K562 (cell line): Measurements from ENCODE around the gene OLFML2A. TPM values are rescaled to one million over a fixed set of nuclear protein-coding genes. Genes with fewer than 3 reads are reported as not detected.

Experiments used
- CCAR2 ChIP-seq: fragments of 200-400 bp; formaldehyde crosslinking; IDR thresholded peaks from 2 replicates; pipeline ENCODE4 v1.6.1; 2017; ENCODE audit warnings: mild to moderate bottlenecking, low read depth, low read length
- HDAC1 ChIP-seq, 2 experiments: fragments of 450-650 bp; IDR thresholded peaks; 2 replicates each; pipeline ENCODE4 v1.6.1; 2016 to 2017; ENCODE audit warnings: inconsistent platforms in 1 of 2, mild to moderate bottlenecking in 1 of 2, moderate library complexity in 1 of 2
- HNRNPL ChIP-seq: fragments of 200-400 bp; formaldehyde crosslinking; IDR thresholded peaks from 2 replicates; pipeline ENCODE4 v1.6.1; 2017; ENCODE audit warnings: low read depth, mild to moderate bottlenecking, low read length
- ILK ChIP-seq: fragments of 450-650 bp; IDR thresholded peaks from 2 replicates; pipeline ENCODE4 v1.6.1; 2016; ENCODE audit warnings: missing genetic modification characterization, low read depth, mild to moderate bottlenecking, missing compliant biosample characterization, moderate library complexity, borderline replicate concordance
- IRF2 ChIP-seq: sonication (generic); formaldehyde crosslinking; IDR thresholded peaks from 2 replicates; pipeline ENCODE4 v1.8.1; 2022; ENCODE audit warnings: mild to moderate bottlenecking, missing genetic modification reagents
- JUNB ChIP-seq: fragments of 450-650 bp; formaldehyde crosslinking; conservative IDR thresholded peaks from 2 replicates; pipeline ENCODE4 v1.4.0; 2020; ENCODE audit warnings: mild to moderate bottlenecking
- POLR2H ChIP-seq: IDR thresholded peaks from 2 replicates; pipeline ENCODE4 v1.6.1; 2016; ENCODE audit warnings: missing genetic modification characterization, low read depth, mild to moderate bottlenecking, control low read depth, missing compliant biosample characterization, moderate library complexity
- RBM17 ChIP-seq: fragments of 200-400 bp; formaldehyde crosslinking; IDR thresholded peaks from 2 replicates; pipeline ENCODE4 v1.6.1; 2017; ENCODE audit warnings: low read depth, mild to moderate bottlenecking, low read length, borderline replicate concordance
- SRSF3 ChIP-seq: fragments of 200-400 bp; formaldehyde crosslinking; IDR thresholded peaks from 2 replicates; pipeline ENCODE4 v1.6.1; 2016; ENCODE audit warnings: mild to moderate bottlenecking, low read length, moderate library complexity; ENCODE audit not compliant: insufficient read depth
- VEZF1 ChIP-seq: fragments of 200-800 bp; sonication (Bioruptor generic); IDR thresholded peaks from 2 replicates; pipeline ENCODE4 v1.6.1; 2017; ENCODE audit warnings: missing genetic modification characterization, missing compliant biosample characterization
- ZBTB40 ChIP-seq, 2 experiments: fragments of 450-650 bp in 1 of 2; sonication (generic) in 1 of 2; formaldehyde crosslinking in 1 of 2; IDR thresholded peaks; 2 replicates each; pipeline versions ENCODE4 v1.7.1 to v1.9.0; 2016 to 2022; ENCODE audit warnings: inconsistent platforms in 1 of 2, mild to moderate bottlenecking in 1 of 2, missing genetic modification reagents in 1 of 2
- ZBTB49 ChIP-seq: sonication (generic); formaldehyde crosslinking; IDR thresholded peaks from 2 replicates; pipeline ENCODE4 v1.8.0; 2022; ENCODE audit warnings: missing genetic modification reagents, mild to moderate bottlenecking, borderline replicate concordance
- polyA plus RNA-seq, 8 experiments: library from polyadenylated mRNA; depleted of rRNA in 4 of 8; stranded (reverse) in 5 of 8; unstranded in 3 of 8; fragments of >200 nt; fragmentation: Nextera tagmentation in 2 of 8; fragmentation: Illumina TruSeq in 1 of 8; extraction: Ambion mirVana in 2 of 8; extraction: Trizol in 1 of 8; gene quantifications; 2 replicates each; pipeline versions ENCODE4 v1.2.1 to v1.2.3, GENCODE V29; 2011 to 2014; ENCODE audit warnings: inconsistent platforms in 1 of 8, missing spikeins in 1 of 8
- total RNA-seq, 7 experiments: library from RNA; depleted of rRNA in 6 of 7; stranded (reverse); fragments of >200 nt in 6 of 7; fragmentation: Illumina TruSeq in 2 of 7; extraction: Trizol in 2 of 7; gene quantifications; 2 replicates each; pipeline versions ENCODE4 v1.2.1 to v1.2.3, GENCODE V29; 2011 to 2021; ENCODE audit warnings: low replicate concordance in 1 of 7

OLFML2A gene
- total and polyA plus RNA-seq, 9 of the 15 experiments (the other 6 are each of a cell fraction or from before 2014, with no cell fraction given): 0.16 TPM; not detected in 8

GRCh38 chr9:124861342-124862229 is 84.7 kb downstream of the OLFML2A start, which contains the start of the genes ARPC5L and RPL35 (continued):
- TF ChIP-seq ZBTB40 (IDR thresholded peaks at IDR 0.05) (peak; percentile 96), ZBTB40 (CRISPR knock-in tag; IDR thresholded peaks at IDR 0.05) (no peak), ILK (tag) (no peak), POLR2H (tag) (no peak), HNRNPL (peak; percentile 90), HDAC1 (IDR thresholded peaks at IDR 0.05) (peak in 1 of 2 experiments; percentile 78; a peak in 1 of 4 replicates), SRSF3 (0 out of 2 replicates have a peak, but pooled peaks have one; percentile 93), JUNB (no peak), CCAR2 (no peak), RBM17 (no peak), ZBTB49 (0 out of 2 replicates have a peak, but pooled peaks have one; percentile 32), IRF2 (no peak), VEZF1 (CRISPR knock-in tag) (peak; percentile 92)
